Thyroid gland (tissue), 4 donors: ENCODE measurements around the gene DNM2.

Experiments used
- POLR2A ChIP-seq, 2 donors: fragments of 450-650 bp; IDR thresholded peaks; one replicate each; pipeline ENCODE4 v1.6.1; 2017; ENCODE audit warnings: antibody characterized with exemption in 2 of 2, mild to moderate bottlenecking in 2 of 2, moderate library complexity in 1 of 2
- TF ChIP-seq, protein P1 (sequence below), 6 experiments: fragments of 200-600 bp in 3 of 6; fragments of 450-650 bp in 3 of 6; sonication (generic) in 3 of 6; IDR thresholded peaks; one replicate each; pipeline ENCODE4 v1.5.1; 2016 to 2019; ENCODE audit warnings: antibody characterized with exemption in 6 of 6, mild to moderate bottlenecking in 2 of 6, inconsistent platforms in 1 of 6, moderate library complexity in 1 of 6

DNA sequence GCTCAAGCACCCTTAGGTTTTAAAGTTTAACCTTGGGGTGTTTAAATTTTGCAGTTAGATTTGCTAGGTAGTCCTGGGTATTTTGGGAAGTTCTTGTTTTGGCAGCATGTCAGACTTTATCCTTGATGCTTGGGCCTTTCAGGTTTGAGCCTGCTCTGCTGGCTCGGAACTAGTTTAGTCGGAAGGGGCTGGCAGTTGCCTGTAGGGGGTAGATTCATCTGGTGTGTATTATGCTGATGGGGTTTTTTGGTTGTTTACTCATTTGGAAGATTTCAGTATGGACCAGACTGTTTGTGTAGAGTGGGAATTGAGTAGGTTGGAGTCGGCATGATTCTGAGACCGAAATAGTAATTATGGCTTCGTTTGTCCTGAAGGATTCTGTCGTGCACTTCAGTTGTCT, 48.6 kb upstream of the DNM2 start:
- TF ChIP-seq, protein P1, sequence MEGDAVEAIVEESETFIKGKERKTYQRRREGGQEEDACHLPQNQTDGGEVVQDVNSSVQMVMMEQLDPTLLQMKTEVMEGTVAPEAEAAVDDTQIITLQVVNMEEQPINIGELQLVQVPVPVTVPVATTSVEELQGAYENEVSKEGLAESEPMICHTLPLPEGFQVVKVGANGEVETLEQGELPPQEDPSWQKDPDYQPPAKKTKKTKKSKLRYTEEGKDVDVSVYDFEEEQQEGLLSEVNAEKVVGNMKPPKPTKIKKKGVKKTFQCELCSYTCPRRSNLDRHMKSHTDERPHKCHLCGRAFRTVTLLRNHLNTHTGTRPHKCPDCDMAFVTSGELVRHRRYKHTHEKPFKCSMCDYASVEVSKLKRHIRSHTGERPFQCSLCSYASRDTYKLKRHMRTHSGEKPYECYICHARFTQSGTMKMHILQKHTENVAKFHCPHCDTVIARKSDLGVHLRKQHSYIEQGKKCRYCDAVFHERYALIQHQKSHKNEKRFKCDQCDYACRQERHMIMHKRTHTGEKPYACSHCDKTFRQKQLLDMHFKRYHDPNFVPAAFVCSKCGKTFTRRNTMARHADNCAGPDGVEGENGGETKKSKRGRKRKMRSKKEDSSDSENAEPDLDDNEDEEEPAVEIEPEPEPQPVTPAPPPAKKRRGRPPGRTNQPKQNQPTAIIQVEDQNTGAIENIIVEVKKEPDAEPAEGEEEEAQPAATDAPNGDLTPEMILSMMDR (IDR thresholded peaks at IDR 0.05): no peak
- no peak for TF ChIP-seq POLR2A (IDR thresholded peaks at IDR 0.05)
